Panc1 (cell line): ENCODE measurements around the gene PGAM2. TPM values are rescaled to one million over a fixed set of nuclear protein-coding genes. Genes with fewer than 3 reads are reported as not detected.

ENCODE experiments used
- ATAC-seq: fragments of 200-7000 bp; cut with Tn5 transposase; 2 replicates; pipeline ENCODE4 v1.9.1; 2020; ENCODE audit warnings: mild to moderate bottlenecking, moderate library complexity
- BruUV-seq: library from RNA; stranded (reverse); fragments of 400-500 nt; replicated peaks from 2 replicates; lab custom pipeline; 2021; lab: Mats Ljungman, UMichigan
- CTCF ChIA-PET: fragments of 300-600 bp; sonication (Branson Sonifier 250); formaldehyde crosslinking; loops from one replicate; lab custom pipeline; 2022; ENCODE audit warnings: antibody characterized with exemption; lab: Charles Lee
- POLR2A ChIA-PET: fragments of 300-600 bp; sonication (Branson Sonifier 250); formaldehyde crosslinking; loops from one replicate; lab custom pipeline; 2022; ENCODE audit warnings: antibody characterized with exemption; lab: Charles Lee
- DNase-seq: peaks from one replicate; pipeline ENCODE4 v3.0.0-alpha.2; 2010; ENCODE audit warnings: low read depth, low spot score
- H3K27ac ChIP-seq: 2 replicates; pipeline ENCODE4 v1.5.1; 2011; ENCODE audit warnings: mild to moderate bottlenecking, low read length, inconsistent platforms
- H3K27me3 ChIP-seq: fragments of 200-500 bp; sonication (Bioruptor generic); 2 replicates; pipeline ENCODE4 v1.6.0; 2014; ENCODE audit warnings: low read length, inconsistent platforms; ENCODE audit not compliant: control insufficient read depth, insufficient read depth
- H3K36me3 ChIP-seq: fragments of 200-500 bp; sonication (Bioruptor generic); 2 replicates; pipeline ENCODE4 v1.5.1; 2014; ENCODE audit warnings: inconsistent platforms, mild to moderate bottlenecking, low read length, moderate library complexity; ENCODE audit not compliant: control insufficient read depth, insufficient read depth
- H3K4me1 ChIP-seq: 2 replicates; pipeline ENCODE4 v1.5.1; 2011; ENCODE audit warnings: inconsistent platforms, mild to moderate bottlenecking, low read length, moderate library complexity; ENCODE audit not compliant: control insufficient read depth, insufficient read depth
- H3K4me3 ChIP-seq, 2 experiments: 2 replicates each; pipeline ENCODE4 v1.5.1; 2011 to 2012; ENCODE audit warnings: low read depth in 2 of 2, low read length in 2 of 2, mild to moderate bottlenecking in 2 of 2, inconsistent platforms in 1 of 2, moderate library complexity in 1 of 2
- H3K9me3 ChIP-seq: fragments of 200-500 bp; sonication (Bioruptor generic); 2 replicates; pipeline ENCODE4 v1.5.1; 2014; ENCODE audit warnings: low read depth, mild to moderate bottlenecking, inconsistent platforms, low read length, moderate library complexity; ENCODE audit not compliant: control insufficient read depth, insufficient read depth
- CTCF ChIP-seq: fragments of 450-650 bp; IDR thresholded peaks from 2 replicates; pipeline ENCODE4 v1.5.1; 2017; ENCODE audit warnings: mild to moderate bottlenecking
- POLR2AphosphoS5 ChIP-seq: IDR thresholded peaks from 2 replicates; pipeline ENCODE4 v1.6.1; 2012; ENCODE audit warnings: mild to moderate bottlenecking, low read depth, low read length, moderate library complexity
- REST ChIP-seq, 2 experiments: IDR thresholded peaks; 2 replicates each; pipeline ENCODE4 v1.6.1; 2011 to 2012; ENCODE audit warnings: low read depth in 2 of 2, control low read depth in 1 of 2, low read length in 1 of 2, mild to moderate bottlenecking in 1 of 2, moderate library complexity in 1 of 2; ENCODE audit not compliant: insufficient read depth in 1 of 2
- SIN3A ChIP-seq: IDR thresholded peaks from 2 replicates; pipeline ENCODE4 v1.6.1; 2012; ENCODE audit warnings: low read depth, mild to moderate bottlenecking, low read length, moderate library complexity, borderline replicate concordance; ENCODE audit not compliant: insufficient read depth
- TCF7L2 ChIP-seq: IDR thresholded peaks from 2 replicates; pipeline ENCODE4 v1.6.1; 2011; ENCODE audit warnings: mild to moderate bottlenecking, low read depth, low read length, inconsistent platforms
- in situ Hi-C: cut with HindIII; loops from 2 replicates; pipeline ENCODE4 v1.10.0; 2016; ENCODE audit warnings: low sequenced_read_pairs, low pct_unique_long_range_greater_than_20kb
- intact Hi-C: fragments of 100-400 bp; cut with micrococcal nuclease; formaldehyde crosslinking; loops from one replicate; pipeline ENCODE4 v1.10.0; 2022; ENCODE audit not compliant: unreplicated experiment
- total RNA-seq: library from RNA; stranded (reverse); gene quantifications from one replicate; pipeline ENCODE4 v1.2.1, GENCODE V29; 2021; ENCODE audit not compliant: unreplicated experiment

The PGAM2 gene
- total RNA-seq, 1 experiment from 2014 or later: 1.3 TPM

GRCh38 chr7:44104860-44105771 lies 39.7 kb upstream of the PGAM2 start:
- 0 out of 2 replicates have a peak, but pooled peaks have one; percentile 20 for ATAC-seq
- Histone ChIP-seq H3K4me1 (peaks cover 11% of the 10 kb centered on the region; the same call in 1 of the 2 replicates), H3K4me3 (peak overlapping the region in 1 of 2 experiments; percentile 30; a peak in 1 of 4 replicates), H3K9me3 (no peaks in the 10 kb centered on the region), H3K36me3 (no peaks in the 10 kb centered on the region), H3K27me3 (no peaks in the 10 kb centered on the region), H3K27ac (no peak overlapping the region)
- ChIA-PET CTCF (no interaction called here), POLR2A (no interaction called here)
- no peak for TF ChIP-seq CTCF
- TF ChIP-seq POLR2AphosphoS5: no peak
- TF ChIP-seq SIN3A: no peak
- TF ChIP-seq TCF7L2: no peak
- BruUV-seq: no TSS peak
- intact Hi-C loops (no loop called here), in situ Hi-C loops (no loop called here)
- DNase-seq: no peak

- no peak for DNase-seq
- in situ Hi-C loops (no loop called here), intact Hi-C loops (no loop called here)
- no peak for ATAC-seq
- no peak for TF ChIP-seq SIN3A
- no peak for TF ChIP-seq TCF7L2
- TF ChIP-seq POLR2AphosphoS5: no peak
- TF ChIP-seq REST (IDR thresholded peaks at IDR 0.05; ENCODE audit: insufficient read depth in 1 of 2, low read depth in 2 of 2, low read length in 1 of 2): no peak
- no peak for TF ChIP-seq CTCF
- BruUV-seq: no TSS peak
- Histone ChIP-seq H3K4me1 (peaks cover 12% of the 10 kb centered on the region; the same call in 1 of the 2 replicates), H3K4me3 (peak within 1 kb of the TSS in 1 of 2 experiments; percentile 30; a peak in 1 of 4 replicates), H3K9me3 (no peaks in the 10 kb centered on the region), H3K27ac (no peak within 1 kb of the TSS), H3K27me3 (no peaks in the 10 kb centered on the region), H3K36me3 (no peaks in the 10 kb centered on the region)
- CTCF ChIA-PET: no interaction called here
- POLR2A ChIA-PET: no interaction called here
Observed at GRCh38 chr7:44103923-44104859, 38.8 kb upstream of the PGAM2 start, which contains the start of gene AEBP1. AEBP1 (plus strand) TSS chr7:44104345; CDS start chr7:44104666, 321 bp downstream.
